Cardiac muscle cell (in vitro differentiated cells and primary cell): ENCODE data around the gene E2F2. TPM values are rescaled to one million over a fixed set of nuclear protein-coding genes. Genes with fewer than 3 reads are reported as not detected.
A peak's percentile ranks its signal among the peaks of the same experiment; 100 is the strongest.

Experiments used
- DNase-seq, 2 donors: peaks; one replicate each; pipeline versions ENCODE4 v3.0.0 to v3.0.0-alpha.2; 2010 to 2017; ENCODE audit warnings: low read depth in 1 of 2, low spot score in 1 of 2
- H3K27ac ChIP-seq: fragments of 200-600 bp; sonication (generic); 2 replicates; pipeline ENCODE4 v1.5.1; 2016
- H3K27me3 ChIP-seq: fragments of 200-600 bp; sonication (generic); 2 replicates; pipeline ENCODE4 v1.6.0; 2016; ENCODE audit warnings: control low read depth
- H3K36me3 ChIP-seq: fragments of 200-600 bp; sonication (generic); 2 replicates; pipeline ENCODE4 v1.5.1; 2016; ENCODE audit warnings: control low read depth
- H3K4me1 ChIP-seq: fragments of 200-600 bp; sonication (generic); 2 replicates; pipeline ENCODE4 v1.8.1; 2017; ENCODE audit warnings: low read depth, mild to moderate bottlenecking, mixed run types
- H3K4me3 ChIP-seq: fragments of 200-600 bp; sonication (generic); 2 replicates; pipeline ENCODE4 v1.5.1; 2016; ENCODE audit warnings: mild to moderate bottlenecking
- H3K9me3 ChIP-seq: fragments of 200-600 bp; sonication (generic); 2 replicates; pipeline ENCODE4 v1.5.1; 2017; ENCODE audit warnings: low read depth, mild to moderate bottlenecking, control low read depth
- polyA plus RNA-seq: library from polyadenylated mRNA; unstranded; fragments of >200 nt; fragmentation: Nextera tagmentation; extraction: Ambion mirVana; gene quantifications from 2 replicates; pipeline ENCODE4 v1.2.1, GENCODE V29; 2016
- total RNA-seq: library from RNA; depleted of rRNA; stranded (reverse); fragments of >200 nt; gene quantifications from 2 replicates; pipeline ENCODE4 v1.2.3, GENCODE V29; 2016
- TF ChIP-seq, protein P1 (sequence below): IDR thresholded peaks from 2 replicates; pipeline ENCODE4 v1.5.1; 2012; ENCODE audit warnings: low read depth, mild to moderate bottlenecking, low read length

The E2F2 gene
- total and polyA plus RNA-seq, 2 experiments from 2014 or later: 2.1 to 2.2 TPM

DNA sequence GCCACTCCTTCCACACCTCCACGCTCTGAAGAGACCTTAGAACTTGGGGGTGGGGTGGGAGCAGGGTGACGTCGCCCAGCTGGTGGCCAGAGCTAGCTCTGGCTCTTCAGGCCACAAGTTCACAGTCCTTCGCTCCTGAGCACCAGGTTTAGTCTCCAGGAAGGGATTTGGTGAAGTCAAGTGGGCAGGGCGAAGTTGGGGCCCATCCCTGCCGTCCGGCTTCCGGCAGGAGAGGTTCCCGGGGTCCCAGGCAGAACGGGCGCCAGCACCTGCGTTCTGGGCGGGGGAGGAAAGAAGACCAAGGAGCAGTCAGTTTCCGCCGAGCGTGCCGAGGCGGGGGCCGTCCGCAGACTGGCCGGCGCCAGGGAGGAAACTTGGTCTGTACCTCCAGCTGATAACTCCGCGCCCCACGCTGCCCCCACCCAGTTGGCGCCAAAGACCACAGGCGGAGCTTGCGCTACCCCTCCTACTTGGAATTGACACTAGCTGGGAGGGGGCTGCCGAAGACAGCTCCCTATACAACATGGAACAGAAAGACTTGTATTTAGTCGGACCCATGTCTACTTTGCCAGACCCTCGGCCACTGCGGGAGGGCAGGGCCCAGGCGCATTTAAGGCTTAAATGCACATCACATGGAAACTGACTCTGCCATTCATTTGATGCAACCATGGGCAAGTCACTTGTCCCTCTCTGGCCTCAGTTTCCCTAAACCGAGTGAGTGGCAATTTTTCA lies 27.3 kb upstream of the E2F2 start:
- peaks cover 57% of the 10 kb centered on the region for H3K4me1 ChIP-seq

GRCh38 chr1:23557471-23558124 lies 26.6 kb upstream of the E2F2 start:
- Histone ChIP-seq H3K27ac (peak overlapping the region; percentile 100), H3K4me3 (peak overlapping the region; percentile 92), H3K36me3 (peaks cover 7% of the 10 kb centered on the region), H3K27me3 (no peaks in the 10 kb centered on the region), H3K9me3 (no peaks in the 10 kb centered on the region), H3K4me1 (peaks cover 54% of the 10 kb centered on the region)
- TF ChIP-seq, protein P1, sequence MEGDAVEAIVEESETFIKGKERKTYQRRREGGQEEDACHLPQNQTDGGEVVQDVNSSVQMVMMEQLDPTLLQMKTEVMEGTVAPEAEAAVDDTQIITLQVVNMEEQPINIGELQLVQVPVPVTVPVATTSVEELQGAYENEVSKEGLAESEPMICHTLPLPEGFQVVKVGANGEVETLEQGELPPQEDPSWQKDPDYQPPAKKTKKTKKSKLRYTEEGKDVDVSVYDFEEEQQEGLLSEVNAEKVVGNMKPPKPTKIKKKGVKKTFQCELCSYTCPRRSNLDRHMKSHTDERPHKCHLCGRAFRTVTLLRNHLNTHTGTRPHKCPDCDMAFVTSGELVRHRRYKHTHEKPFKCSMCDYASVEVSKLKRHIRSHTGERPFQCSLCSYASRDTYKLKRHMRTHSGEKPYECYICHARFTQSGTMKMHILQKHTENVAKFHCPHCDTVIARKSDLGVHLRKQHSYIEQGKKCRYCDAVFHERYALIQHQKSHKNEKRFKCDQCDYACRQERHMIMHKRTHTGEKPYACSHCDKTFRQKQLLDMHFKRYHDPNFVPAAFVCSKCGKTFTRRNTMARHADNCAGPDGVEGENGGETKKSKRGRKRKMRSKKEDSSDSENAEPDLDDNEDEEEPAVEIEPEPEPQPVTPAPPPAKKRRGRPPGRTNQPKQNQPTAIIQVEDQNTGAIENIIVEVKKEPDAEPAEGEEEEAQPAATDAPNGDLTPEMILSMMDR: no peak
- DNase-seq: peak in 1 of 2 donors; percentile 39

More for the DNA sequence above, 27.3 kb upstream of the E2F2 start:
- DNase-seq: peak; percentile 74 to 76
- H3K27ac ChIP-seq: peak overlapping the region; percentile 100
- H3K36me3 ChIP-seq: peaks cover 7% of the 10 kb centered on the region
- peak overlapping the region; percentile 92 for H3K4me3 ChIP-seq
- TF ChIP-seq, protein P1: no peak
- H3K9me3 ChIP-seq: no peaks in the 10 kb centered on the region
- no peaks in the 10 kb centered on the region for H3K27me3 ChIP-seq

GRCh38 chr1:23556635-23557470 lies 25.8 kb upstream of the E2F2 start:
- H3K4me1 ChIP-seq: peaks cover 56% of the 10 kb centered on the region
- no peaks in the 10 kb centered on the region for H3K27me3 ChIP-seq
- peak overlapping the region; percentile 100 for H3K27ac ChIP-seq
- TF ChIP-seq, protein P1: no peak
- peaks cover 7% of the 10 kb centered on the region for H3K36me3 ChIP-seq
- peak; percentile 26 to 73 for DNase-seq
- no peaks in the 10 kb centered on the region for H3K9me3 ChIP-seq
- peak overlapping the region; percentile 92 for H3K4me3 ChIP-seq

DNA sequence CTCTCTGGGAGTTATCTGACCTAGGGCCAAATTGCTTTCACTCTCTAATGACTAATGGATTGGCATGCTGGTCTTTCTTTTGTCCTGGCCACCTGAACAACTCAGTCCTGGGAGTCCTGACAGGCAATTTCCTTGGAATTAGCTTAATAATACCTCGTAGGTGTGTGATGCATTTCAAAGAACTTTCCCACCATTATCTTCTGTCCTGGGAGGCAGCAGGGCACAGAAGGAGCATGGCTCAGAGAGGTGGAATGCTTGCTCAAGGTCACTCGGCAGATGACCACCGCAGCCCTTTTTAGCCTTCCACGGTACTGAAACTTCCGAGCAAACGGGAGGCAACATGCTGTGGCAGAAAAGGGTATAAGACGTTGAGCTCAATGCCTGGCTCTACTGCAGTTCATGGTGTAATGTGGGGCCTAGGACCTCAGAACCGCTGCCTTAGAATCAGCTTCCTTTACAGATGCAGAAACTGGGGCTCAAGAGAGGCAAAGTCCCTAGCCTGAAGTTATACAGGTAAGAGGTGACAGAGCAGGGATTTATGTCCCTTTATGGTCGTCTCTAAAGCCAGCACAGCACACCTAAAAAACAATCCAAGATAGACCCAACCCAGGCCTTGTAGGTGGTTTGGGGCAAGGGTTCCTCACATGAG lies 25.1 kb upstream of the E2F2 start:
- TF ChIP-seq, protein P1: no peak
- H3K27me3 ChIP-seq: no peaks in the 10 kb centered on the region
- DNase-seq: peak; percentile 75 to 77
- H3K9me3 ChIP-seq: no peaks in the 10 kb centered on the region
- peaks cover 7% of the 10 kb centered on the region for H3K36me3 ChIP-seq
- H3K27ac ChIP-seq: peak overlapping the region; percentile 100
- H3K4me1 ChIP-seq: peaks cover 54% of the 10 kb centered on the region
- H3K4me3 ChIP-seq: peak overlapping the region; percentile 92
